Keratinocyte (primary cell): Measurements from ENCODE around the gene FABP3. TPM values are rescaled to one million over a fixed set of nuclear protein-coding genes. Genes with fewer than 3 reads are reported as not detected.

Source experiments
- DNase-seq: peaks from one replicate; pipeline ENCODE4 v3.0.0-alpha.2; 2011; ENCODE audit warnings: low read depth, missing footprints, low spot score
- FAIRE-seq: peaks from 2 replicates; lab custom pipeline; 2011; peaks lifted over from hg19 to GRCh38; lab: Jason Lieb, UNC
- H2AFZ ChIP-seq: 2 replicates; pipeline ENCODE4 v1.6.0; 2012; ENCODE audit warnings: low read length, control low read depth, inconsistent platforms; ENCODE audit not compliant: control insufficient read depth
- H3K27ac ChIP-seq: 2 replicates; pipeline ENCODE4 v1.5.1; 2011; ENCODE audit warnings: low read length; ENCODE audit not compliant: control insufficient read depth, insufficient read depth
- H3K27me3 ChIP-seq: 3 replicates; pipeline ENCODE4 v1.6.0; 2011; ENCODE audit warnings: low read length; ENCODE audit not compliant: control insufficient read depth, insufficient read depth; ENCODE audit errors: extremely low read depth
- H3K36me3 ChIP-seq, 2 experiments: 2 replicates in 1 of 2; 3 replicates in 1 of 2; pipeline ENCODE4 v1.5.1; 2011; ENCODE audit warnings: low read length in 2 of 2, mild to moderate bottlenecking in 1 of 2; ENCODE audit not compliant: control insufficient read depth in 2 of 2, insufficient read depth in 2 of 2; ENCODE audit errors: extremely low read depth in 1 of 2
- H3K4me1 ChIP-seq: 3 replicates; pipeline ENCODE4 v1.5.1; 2011; ENCODE audit warnings: low read length; ENCODE audit not compliant: control insufficient read depth, insufficient read depth; ENCODE audit errors: extremely low read depth
- H3K4me2 ChIP-seq: 3 replicates; pipeline ENCODE4 v1.6.0; 2011; ENCODE audit warnings: low read depth, low read length; ENCODE audit not compliant: control insufficient read depth, insufficient read depth; ENCODE audit errors: extremely low read depth
- H3K4me3 ChIP-seq, 3 experiments: fragments of 200-600 bp in 1 of 3; sonication (generic) in 1 of 3; 2 replicates in 2 of 3; 3 replicates in 1 of 3; pipeline ENCODE4 v1.5.1; 2011 to 2016; ENCODE audit warnings: low read length in 3 of 3, mild to moderate bottlenecking in 3 of 3, control low read depth in 2 of 3, inconsistent platforms in 1 of 3, low read depth in 1 of 3, mixed read lengths in 1 of 3, mixed run types in 1 of 3, moderate library complexity in 1 of 3; ENCODE audit not compliant: control insufficient read depth in 2 of 3, insufficient read depth in 2 of 3; ENCODE audit errors: extremely low read depth in 1 of 3
- H3K79me2 ChIP-seq: 2 replicates; pipeline ENCODE4 v1.6.0; 2012; ENCODE audit warnings: low read length; ENCODE audit not compliant: control insufficient read depth, insufficient read depth
- H3K9ac ChIP-seq: 3 replicates; pipeline ENCODE4 v1.6.0; 2011; ENCODE audit warnings: low read length; ENCODE audit not compliant: control insufficient read depth, insufficient read depth; ENCODE audit errors: extremely low read depth
- H3K9me1 ChIP-seq: 3 replicates; pipeline ENCODE4 v1.6.0; 2011; ENCODE audit warnings: low read length; ENCODE audit not compliant: control insufficient read depth, insufficient read depth; ENCODE audit errors: extremely low read depth
- H3K9me3 ChIP-seq: 2 replicates; pipeline ENCODE4 v1.5.1; 2012; ENCODE audit warnings: low read depth, low read length; ENCODE audit not compliant: control insufficient read depth
- H4K20me1 ChIP-seq: 3 replicates; pipeline ENCODE4 v1.6.0; 2011; ENCODE audit warnings: low read length; ENCODE audit not compliant: control insufficient read depth, insufficient read depth; ENCODE audit errors: extremely low read depth
- EZH2 ChIP-seq: IDR thresholded peaks from one replicate; pipeline ENCODE4 v1.6.1; 2012; ENCODE audit warnings: inconsistent platforms, mild to moderate bottlenecking, low read length, moderate library complexity
- dilution Hi-C: fragments of 300-500 bp; cut with MboI; formaldehyde crosslinking; loops from one replicate; pipeline ENCODE4 v1.7.0; 2020; ENCODE audit warnings: low sequenced_read_pairs; ENCODE audit not compliant: extremely low pct_ligation_motif_present
- polyA plus RNA-seq, 5 experiments: library from polyadenylated mRNA; depleted of rRNA in 3 of 5; stranded (reverse) in 3 of 5; stranded (forward) in 1 of 5; unstranded in 1 of 5; fragments of >200 nt; gene quantifications; 1 replicate in 1 of 5; 2 replicates in 3 of 5; 3 replicates in 1 of 5; pipeline versions ENCODE4 v1.2.1 to v1.2.3, GENCODE V29; 2011 to 2012; ENCODE audit warnings: missing spikeins in 2 of 5, low read depth in 1 of 5, low replicate concordance in 1 of 5
- TF ChIP-seq, protein P1 (sequence below), 3 experiments: IDR thresholded peaks in 1 of 3; conservative IDR thresholded peaks in 1 of 3; optimal IDR thresholded peaks in 1 of 3; 2 replicates in 2 of 3; 3 replicates in 1 of 3; pipeline versions ENCODE3 to v1.5.1; 2011; ENCODE audit warnings: low read length in 3 of 3, mild to moderate bottlenecking in 3 of 3, moderate library complexity in 2 of 3, control low read depth in 1 of 3, inconsistent platforms in 1 of 3; ENCODE audit not compliant: insufficient read depth in 2 of 3; ENCODE audit errors: extremely low read depth in 1 of 3

The FABP3 gene
- polyA plus RNA-seq, 1 donor (not counting 4 experiments of a cell fraction or from before 2014, with no cell fraction given), result 0.59 TPM

DNA sequence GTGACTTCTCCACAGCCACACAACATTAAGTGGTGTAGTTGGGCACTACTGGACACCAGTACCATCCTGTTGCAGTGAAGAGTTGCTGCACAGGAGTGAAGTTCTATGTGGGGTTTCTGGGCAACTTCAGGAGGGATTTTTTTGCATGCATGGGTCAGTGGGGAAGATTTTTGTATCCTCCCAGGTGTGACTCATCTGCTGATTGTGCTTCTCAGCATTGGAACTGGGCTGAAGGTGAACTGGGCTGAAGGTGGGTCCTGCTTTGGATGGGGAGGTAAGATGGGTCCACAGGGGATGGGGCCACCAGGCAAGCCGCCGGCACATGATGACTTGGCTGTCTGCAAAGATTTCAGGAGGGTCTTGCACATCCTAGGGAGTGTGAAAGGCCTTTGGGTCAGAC is 42.8 kb upstream of the FABP3 start:
- peak overlapping the region; percentile 93 for H3K4me2 ChIP-seq
- dilution Hi-C loops, result no loop called here
- H3K27me3 ChIP-seq, result no peaks in the 10 kb centered on the region
- peaks cover 14 to 35% of the 10 kb centered on the region in 2 experiments for H3K36me3 ChIP-seq
- DNase-seq (no peak), FAIRE-seq (no peak)
- peak overlapping the region; percentile 83 for H3K27ac ChIP-seq
- peaks cover 3% of the 10 kb centered on the region for H3K9me1 ChIP-seq
- H3K9me3 ChIP-seq, result no peaks in the 10 kb centered on the region
- H3K9ac ChIP-seq, result peak overlapping the region; percentile 3
- H2AFZ ChIP-seq, result no peak overlapping the region
- TF ChIP-seq, protein P1, sequence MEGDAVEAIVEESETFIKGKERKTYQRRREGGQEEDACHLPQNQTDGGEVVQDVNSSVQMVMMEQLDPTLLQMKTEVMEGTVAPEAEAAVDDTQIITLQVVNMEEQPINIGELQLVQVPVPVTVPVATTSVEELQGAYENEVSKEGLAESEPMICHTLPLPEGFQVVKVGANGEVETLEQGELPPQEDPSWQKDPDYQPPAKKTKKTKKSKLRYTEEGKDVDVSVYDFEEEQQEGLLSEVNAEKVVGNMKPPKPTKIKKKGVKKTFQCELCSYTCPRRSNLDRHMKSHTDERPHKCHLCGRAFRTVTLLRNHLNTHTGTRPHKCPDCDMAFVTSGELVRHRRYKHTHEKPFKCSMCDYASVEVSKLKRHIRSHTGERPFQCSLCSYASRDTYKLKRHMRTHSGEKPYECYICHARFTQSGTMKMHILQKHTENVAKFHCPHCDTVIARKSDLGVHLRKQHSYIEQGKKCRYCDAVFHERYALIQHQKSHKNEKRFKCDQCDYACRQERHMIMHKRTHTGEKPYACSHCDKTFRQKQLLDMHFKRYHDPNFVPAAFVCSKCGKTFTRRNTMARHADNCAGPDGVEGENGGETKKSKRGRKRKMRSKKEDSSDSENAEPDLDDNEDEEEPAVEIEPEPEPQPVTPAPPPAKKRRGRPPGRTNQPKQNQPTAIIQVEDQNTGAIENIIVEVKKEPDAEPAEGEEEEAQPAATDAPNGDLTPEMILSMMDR (optimal IDR thresholded peaks at IDR 0.05 in 1 of 3, IDR thresholded peaks at IDR 0.05 in 1 of 3, conservative IDR thresholded peaks at IDR 0.05 in 1 of 3; ENCODE audit: extremely low read depth in 1 of 3, insufficient read depth in 2 of 3, low read length in 3 of 3), result no peak
- TF ChIP-seq EZH2, result no peak
- peaks cover 57% of the 10 kb centered on the region for H3K4me1 ChIP-seq
- peak overlapping the region; percentile 2 to 88 (median 86) for H3K4me3 ChIP-seq
- peaks cover 5% of the 10 kb centered on the region for H4K20me1 ChIP-seq
- H3K79me2 ChIP-seq, result peaks cover 69% of the 10 kb centered on the region

DNA sequence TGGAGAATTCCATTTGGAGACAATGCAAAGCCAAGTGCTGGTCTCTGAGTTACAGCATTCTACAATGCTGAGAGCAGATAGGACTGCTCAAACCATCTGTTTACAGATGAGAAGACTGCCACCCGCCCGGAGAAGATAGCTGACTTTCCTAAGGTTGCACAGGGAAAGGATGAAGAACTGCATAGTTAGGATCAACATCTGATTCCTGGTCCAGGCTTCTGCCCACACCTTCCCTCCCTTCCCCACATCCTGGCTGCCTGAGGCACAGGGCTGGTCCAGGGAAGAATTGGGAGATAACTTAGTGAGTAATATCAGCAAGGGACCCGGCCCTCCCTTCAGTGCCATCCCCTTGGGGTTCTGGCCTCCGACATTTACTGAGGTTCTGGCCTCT is 42.1 kb upstream of the FABP3 start:
- Histone ChIP-seq H3K4me1 (peaks cover 50% of the 10 kb centered on the region), H3K79me2 (peaks cover 62% of the 10 kb centered on the region), H3K4me3 (peak overlapping the region; percentile 86 to 89 (median 88)), H3K27ac (peak overlapping the region; percentile 83), H3K9ac (peak overlapping the region; percentile 94), H3K27me3 (no peaks in the 10 kb centered on the region), H3K9me3 (no peaks in the 10 kb centered on the region), H2AFZ (no peak overlapping the region), H3K36me3 (peaks cover 10 to 29% of the 10 kb centered on the region in 2 experiments), H3K9me1 (peaks cover 3% of the 10 kb centered on the region), H4K20me1 (peaks cover 5% of the 10 kb centered on the region), H3K4me2 (peak overlapping the region; percentile 93)
- DNase-seq (no peak), FAIRE-seq (peak; percentile 98)
- TF ChIP-seq, protein P1 (optimal IDR thresholded peaks at IDR 0.05 in 1 of 3, IDR thresholded peaks at IDR 0.05 in 1 of 3, conservative IDR thresholded peaks at IDR 0.05 in 1 of 3; ENCODE audit: extremely low read depth in 1 of 3, insufficient read depth in 2 of 3, low read length in 3 of 3), result no peak
- no peak for TF ChIP-seq EZH2
- dilution Hi-C loops, result no loop called here
